SU-DHL-6 (cell line): ENCODE data around the gene S100A16.
"Not testable (repeated sequence)": the region's sequence is repeated elsewhere in the genome, so short reads cannot be mapped to it uniquely, and the experiment has no call there.

Source experiments
- H2AFZ ChIP-seq: fragments of 200-600 bp; sonication (generic); 2 replicates; pipeline ENCODE4 v1.6.1; 2014; ENCODE audit warnings: low read depth, mild to moderate bottlenecking, moderate library complexity, mixed read lengths, antibody characterized with exemption, low read length; ENCODE audit not compliant: severe bottlenecking
- H3F3A ChIP-seq: fragments of 200-600 bp; shearing (Covaris generic); 2 replicates; pipeline ENCODE4 v1.6.0; 2016; ENCODE audit warnings: antibody characterized with exemption, mild to moderate bottlenecking; ENCODE audit not compliant: insufficient read depth
- H3K27ac ChIP-seq: fragments of 200-600 bp; sonication (generic); 2 replicates; pipeline ENCODE4 v1.5.1; 2016; ENCODE audit warnings: low read depth, mild to moderate bottlenecking, low read length, moderate library complexity, mixed read lengths
- H3K27me3 ChIP-seq: fragments of 200-600 bp; sonication (generic), shearing (Covaris generic); 2 replicates; pipeline ENCODE4 v1.6.0; 2014; ENCODE audit warnings: mild to moderate bottlenecking, low read length
- H3K36me3 ChIP-seq: fragments of 200-600 bp; sonication (generic); 2 replicates; pipeline ENCODE4 v1.6.1; 2014; ENCODE audit warnings: mild to moderate bottlenecking, low read length, mixed read lengths
- H3K4me2 ChIP-seq: fragments of 300-600, 200-600 bp; shearing (Covaris generic), sonication (generic); 2 replicates; pipeline ENCODE4 v1.6.0; 2014; ENCODE audit warnings: low read length, low read depth, mild to moderate bottlenecking; ENCODE audit not compliant: poor library complexity, severe bottlenecking
- H3K4me3 ChIP-seq: fragments of 200-600 bp; sonication (generic); 2 replicates; pipeline ENCODE4 v1.5.1; 2014; ENCODE audit warnings: antibody characterized with exemption, low read length, mild to moderate bottlenecking, mixed read lengths; ENCODE audit not compliant: insufficient read depth, poor library complexity, severe bottlenecking
- H3K79me2 ChIP-seq: fragments of 200-600 bp; sonication (generic); 2 replicates; pipeline ENCODE4 v1.6.1; 2014; ENCODE audit warnings: mild to moderate bottlenecking, low read length, moderate library complexity; ENCODE audit not compliant: insufficient read depth
- H3K9ac ChIP-seq: fragments of 200-600 bp; sonication (generic); 2 replicates; pipeline ENCODE4 v1.7.0; 2014; ENCODE audit warnings: mild to moderate bottlenecking, low read length
- H3K9me2 ChIP-seq: fragments of 200-600 bp; sonication (generic); replicated peaks from 2 replicates; pipeline ENCODE4 v1.6.1; 2014; ENCODE audit warnings: low read length; ENCODE audit not compliant: insufficient read depth
- H3K9me3 ChIP-seq: fragments of 200-600 bp; sonication (generic); 2 replicates; pipeline ENCODE4 v1.6.1; 2014; ENCODE audit warnings: low read length, mixed read lengths; ENCODE audit not compliant: insufficient read depth
- H4K20me1 ChIP-seq: fragments of 200-600 bp; sonication (generic); 2 replicates; pipeline ENCODE4 v1.6.1; 2014; ENCODE audit warnings: low read depth, mild to moderate bottlenecking, antibody characterized with exemption, low read length, moderate library complexity, mixed read lengths
- EZH2phosphoT487 ChIP-seq: fragments of 200-600 bp; sonication (generic), shearing (Covaris generic); conservative IDR thresholded peaks from 2 replicates; pipeline ENCODE4 v1.6.1; 2018; ENCODE audit warnings: mild to moderate bottlenecking, antibody characterized with exemption, low read length, moderate library complexity, mixed read lengths
- TF ChIP-seq, protein P1 (sequence below): fragments of 200-600 bp; sonication (generic); IDR thresholded peaks from one replicate; pipeline ENCODE4 v1.5.1; 2017; ENCODE audit warnings: antibody characterized with exemption, mild to moderate bottlenecking, low read length, moderate library complexity; ENCODE audit not compliant: insufficient read depth, poor library complexity, severe bottlenecking

Gene S100A16

DNA sequence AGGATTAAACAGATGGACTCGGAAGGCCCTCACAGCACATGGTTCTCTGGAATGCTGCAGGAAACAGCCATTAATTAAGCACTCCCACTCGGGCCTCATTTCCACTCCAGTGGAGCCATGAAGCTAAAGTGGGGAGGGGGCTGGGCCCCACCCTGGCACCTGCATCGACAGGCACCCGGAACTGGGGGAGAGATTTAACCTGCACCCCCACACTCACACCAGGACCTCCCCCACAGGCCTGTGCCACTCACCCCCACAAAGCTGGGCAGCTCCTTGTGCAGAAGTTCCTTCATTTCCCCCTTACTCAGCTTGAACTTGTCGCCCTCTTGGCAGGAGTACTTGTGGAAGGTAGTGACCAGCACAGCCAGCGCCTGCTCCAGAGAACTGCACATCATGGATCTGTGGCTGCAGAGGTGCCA, 49.4 kb downstream of the S100A16 start:
- Histone ChIP-seq H3K4me2 (no peak overlapping the region), H3K79me2 (no peaks in the 10 kb centered on the region), H3K9me3 (no peaks in the 10 kb centered on the region), H2AFZ (no peak overlapping the region), H3F3A (no peaks in the 10 kb centered on the region), H4K20me1 (no peaks in the 10 kb centered on the region), H3K27me3 (no peaks in the 10 kb centered on the region), H3K27ac (no peak overlapping the region), H3K9me2 (no peaks in the 10 kb centered on the region), H3K36me3 (no peaks in the 10 kb centered on the region), H3K9ac (no peak overlapping the region), H3K4me3 (no peak overlapping the region)
- TF ChIP-seq, protein P1, sequence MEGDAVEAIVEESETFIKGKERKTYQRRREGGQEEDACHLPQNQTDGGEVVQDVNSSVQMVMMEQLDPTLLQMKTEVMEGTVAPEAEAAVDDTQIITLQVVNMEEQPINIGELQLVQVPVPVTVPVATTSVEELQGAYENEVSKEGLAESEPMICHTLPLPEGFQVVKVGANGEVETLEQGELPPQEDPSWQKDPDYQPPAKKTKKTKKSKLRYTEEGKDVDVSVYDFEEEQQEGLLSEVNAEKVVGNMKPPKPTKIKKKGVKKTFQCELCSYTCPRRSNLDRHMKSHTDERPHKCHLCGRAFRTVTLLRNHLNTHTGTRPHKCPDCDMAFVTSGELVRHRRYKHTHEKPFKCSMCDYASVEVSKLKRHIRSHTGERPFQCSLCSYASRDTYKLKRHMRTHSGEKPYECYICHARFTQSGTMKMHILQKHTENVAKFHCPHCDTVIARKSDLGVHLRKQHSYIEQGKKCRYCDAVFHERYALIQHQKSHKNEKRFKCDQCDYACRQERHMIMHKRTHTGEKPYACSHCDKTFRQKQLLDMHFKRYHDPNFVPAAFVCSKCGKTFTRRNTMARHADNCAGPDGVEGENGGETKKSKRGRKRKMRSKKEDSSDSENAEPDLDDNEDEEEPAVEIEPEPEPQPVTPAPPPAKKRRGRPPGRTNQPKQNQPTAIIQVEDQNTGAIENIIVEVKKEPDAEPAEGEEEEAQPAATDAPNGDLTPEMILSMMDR, result no peak
- no peak for TF ChIP-seq EZH2phosphoT487

DNA sequence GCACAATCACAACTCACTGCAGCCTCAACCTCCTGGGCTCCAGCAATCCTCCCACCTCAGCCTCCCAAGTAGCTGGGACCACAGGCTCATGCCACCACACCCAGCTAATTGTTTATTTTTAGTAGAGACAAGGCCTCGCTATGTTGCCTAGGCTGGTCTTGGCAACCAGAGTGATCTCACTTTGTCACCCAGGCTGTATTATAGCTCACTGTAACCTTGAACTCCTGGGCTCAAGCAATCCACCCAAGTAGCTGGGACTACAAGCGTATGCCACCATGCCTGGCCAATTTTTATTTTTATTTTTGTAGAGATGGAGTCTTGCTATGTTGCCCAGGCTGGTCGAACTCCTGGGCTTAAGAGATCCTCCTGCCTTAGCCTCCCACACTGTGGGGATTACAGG, 50.9 kb downstream of the S100A16 start:
- not testable (repeated sequence) for H3K9me2 ChIP-seq, H3K27ac ChIP-seq, H3K36me3 ChIP-seq, H3K9ac ChIP-seq, H3K9me3 ChIP-seq, H3F3A ChIP-seq, H3K27me3 ChIP-seq, H2AFZ ChIP-seq, H3K4me3 ChIP-seq, H3K79me2 ChIP-seq, H4K20me1 ChIP-seq, H3K4me2 ChIP-seq

DNA sequence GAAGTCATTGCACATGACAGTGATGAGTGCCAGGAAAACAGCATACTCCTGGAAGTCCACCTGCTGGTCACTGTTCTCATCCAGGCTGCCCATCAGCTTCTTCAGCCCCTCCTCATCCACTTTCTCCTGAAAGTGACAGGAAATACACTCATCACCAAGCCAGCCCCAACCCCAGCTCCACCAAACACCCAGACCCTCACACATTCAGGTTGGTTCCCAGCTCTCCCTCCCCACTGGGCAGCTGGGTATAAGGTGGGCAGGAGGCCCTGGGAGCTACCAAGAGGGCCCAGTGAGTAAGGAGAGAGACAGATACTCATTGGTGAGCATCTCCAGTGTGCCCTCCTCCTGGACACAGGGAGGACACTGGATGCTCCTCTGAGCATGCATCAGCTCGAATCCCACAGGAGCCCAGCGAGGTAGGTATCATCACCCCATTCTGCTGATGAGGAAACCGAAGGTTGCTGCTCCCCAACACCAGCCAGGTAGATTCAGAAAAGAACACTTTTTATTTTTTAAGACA, 51.4 kb downstream of the S100A16 start:
- no peaks in the 10 kb centered on the region for H3K9me2 ChIP-seq
- H3K36me3 ChIP-seq, result no peaks in the 10 kb centered on the region
- no peak overlapping the region for H3K4me2 ChIP-seq
- H3F3A ChIP-seq, result no peaks in the 10 kb centered on the region
- no peaks in the 10 kb centered on the region for H3K9me3 ChIP-seq
- H3K79me2 ChIP-seq, result no peaks in the 10 kb centered on the region
- H4K20me1 ChIP-seq, result no peaks in the 10 kb centered on the region
- TF ChIP-seq EZH2phosphoT487, result no peak
- no peaks in the 10 kb centered on the region for H3K27me3 ChIP-seq
- H3K27ac ChIP-seq, result no peak overlapping the region
- H3K9ac ChIP-seq, result no peak overlapping the region
- H2AFZ ChIP-seq, result no peak overlapping the region
- no peak overlapping the region for H3K4me3 ChIP-seq

DNA sequence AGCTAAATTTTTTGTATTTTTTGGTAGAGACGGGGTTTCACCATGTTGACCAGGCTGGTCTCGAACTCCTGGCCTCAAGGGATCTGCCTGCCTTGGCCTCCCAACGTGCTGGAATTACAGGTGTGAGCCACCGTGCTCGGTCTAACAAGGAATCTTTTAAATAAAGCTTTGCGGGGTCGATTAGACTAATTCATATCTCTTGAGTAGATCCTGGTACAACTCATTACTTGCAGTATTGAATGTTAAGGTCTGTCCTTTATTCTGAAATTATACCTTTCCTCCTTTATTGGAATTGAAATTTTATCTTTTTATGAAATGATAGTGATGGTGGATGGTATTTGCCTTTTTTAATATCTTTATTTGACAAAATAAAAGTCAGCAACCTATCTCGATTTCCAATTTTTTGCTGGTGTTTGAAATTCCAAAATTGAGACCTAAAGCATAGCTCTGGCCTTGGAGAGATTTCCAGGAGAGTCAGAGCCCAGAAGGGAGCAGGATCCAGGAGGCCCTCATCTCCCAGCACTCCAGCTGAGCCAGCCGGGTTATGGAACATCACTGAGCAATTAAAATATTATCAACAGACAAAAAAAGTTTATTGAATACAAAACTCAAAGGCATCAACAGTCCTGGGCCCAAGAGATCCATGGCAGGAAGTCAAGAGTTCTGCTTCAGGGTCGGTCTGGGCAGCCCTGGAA, 52.0 kb downstream of the S100A16 start:
- H3K9me3 ChIP-seq, result no peaks in the 10 kb centered on the region
- no peak overlapping the region for H3K27ac ChIP-seq

More for the DNA sequence above, 52.0 kb downstream of the S100A16 start:
- Histone ChIP-seq H3K79me2 (no peaks in the 10 kb centered on the region), H3K9me2 (no peaks in the 10 kb centered on the region), H3K4me2 (no peak overlapping the region), H2AFZ (no peak overlapping the region), H3F3A (no peaks in the 10 kb centered on the region), H4K20me1 (no peaks in the 10 kb centered on the region), H3K36me3 (no peaks in the 10 kb centered on the region), H3K9ac (no peak overlapping the region), H3K4me3 (no peak overlapping the region), H3K27me3 (no peaks in the 10 kb centered on the region)
- TF ChIP-seq EZH2phosphoT487, result no peak
- TF ChIP-seq, protein P1, result no peak
